Naive thymus-derived CD4-positive, alpha-beta T cell (primary cell): ENCODE results near the gene COPB1. TPM values are rescaled to one million over a fixed set of nuclear protein-coding genes. Genes with fewer than 3 reads are reported as not detected.
A peak's percentile ranks its signal among the peaks of the same experiment; 100 is the strongest.

Source experiments
- ATAC-seq: fragments of 150-1000 bp; cut with Tn5 transposase; 2 replicates; pipeline ENCODE4 v1.10.0; 2021; ENCODE audit warnings: mild to moderate bottlenecking, moderate library complexity
- CTCF ChIA-PET: fragments of 350-600 bp; sonication (Branson Sonifier 250); formaldehyde crosslinking; loops from one replicate; lab custom pipeline; 2021; ENCODE audit warnings: antibody characterized with exemption; lab: Charles Lee
- POLR2A ChIA-PET: fragments of 350-600 bp; sonication (Branson Sonifier 250); formaldehyde crosslinking; loops from one replicate; lab custom pipeline; 2021; ENCODE audit warnings: antibody characterized with exemption, inconsistent platforms; lab: Charles Lee
- DNase-seq, 9 donors: peaks; one replicate each; pipeline versions ENCODE4 v3.0.0 to v3.0.0-alpha.2; 2020 to 2022; ENCODE audit warnings: mixed read lengths in 1 of 9
- H3K27ac ChIP-seq: one replicate; pipeline ENCODE4 v1.7.0; 2013; ENCODE audit warnings: mild to moderate bottlenecking, low read depth, low read length, moderate library complexity
- H3K27me3 ChIP-seq, 2 donors: one replicate each; pipeline ENCODE4 v1.7.0; 2013; ENCODE audit warnings: low read length in 2 of 2, mild to moderate bottlenecking in 2 of 2, moderate library complexity in 2 of 2; ENCODE audit not compliant: control insufficient read depth in 2 of 2, insufficient read depth in 2 of 2
- H3K36me3 ChIP-seq, 3 experiments: 1 replicate in 2 of 3; 2 replicates in 1 of 3; pipeline ENCODE4 v1.7.0; 2013; ENCODE audit warnings: low read length in 3 of 3, mild to moderate bottlenecking in 3 of 3, moderate library complexity in 1 of 3; ENCODE audit not compliant: insufficient read depth in 3 of 3, control insufficient read depth in 2 of 3
- H3K4me1 ChIP-seq, 2 donors: one replicate each; pipeline ENCODE4 v1.7.0; 2013; ENCODE audit warnings: low read length in 2 of 2, mild to moderate bottlenecking in 2 of 2, moderate library complexity in 1 of 2; ENCODE audit not compliant: control insufficient read depth in 2 of 2, insufficient read depth in 2 of 2
- H3K4me3 ChIP-seq: 2 replicates; pipeline ENCODE4 v1.7.0; 2013; ENCODE audit warnings: mild to moderate bottlenecking, low read length
- H3K9me3 ChIP-seq, 3 experiments: 1 replicate in 2 of 3; 2 replicates in 1 of 3; pipeline ENCODE4 v1.7.0; 2013; ENCODE audit warnings: low read length in 3 of 3; ENCODE audit not compliant: control insufficient read depth in 2 of 3
- H3K27ac Mint-ChIP-seq, 9 donors: one replicate each; pipeline ENCODE4 v1.8.0; 2020 to 2022; ENCODE audit warnings: mixed read lengths in 9 of 9, mild to moderate bottlenecking in 8 of 9, moderate library complexity in 5 of 9, inconsistent platforms in 2 of 9
- H3K27me3 Mint-ChIP-seq, 5 donors: one replicate each; pipeline ENCODE4 v1.8.0; 2021 to 2022; ENCODE audit warnings: mixed read lengths in 5 of 5, mild to moderate bottlenecking in 1 of 5
- H3K36me3 Mint-ChIP-seq, 5 donors: one replicate each; pipeline ENCODE4 v1.8.0; 2020 to 2022; ENCODE audit warnings: mixed read lengths in 5 of 5, mild to moderate bottlenecking in 3 of 5, inconsistent platforms in 1 of 5
- H3K4me1 Mint-ChIP-seq, 7 donors: one replicate each; pipeline ENCODE4 v1.8.0; 2020 to 2022; ENCODE audit warnings: mixed read lengths in 7 of 7, mild to moderate bottlenecking in 3 of 7, inconsistent platforms in 1 of 7
- H3K4me3 Mint-ChIP-seq, 10 donors: one replicate each; pipeline ENCODE4 v1.8.0; 2020 to 2022; ENCODE audit warnings: mild to moderate bottlenecking in 10 of 10, mixed read lengths in 10 of 10, moderate library complexity in 6 of 10, inconsistent platforms in 2 of 10
- H3K9me3 Mint-ChIP-seq, 11 donors: one replicate each; pipeline ENCODE4 v1.8.0; 2020 to 2022; ENCODE audit warnings: mixed read lengths in 11 of 11, mild to moderate bottlenecking in 4 of 11, inconsistent platforms in 1 of 11, moderate library complexity in 1 of 11
- intact Hi-C, 2 donors: fragments of 100-400 bp; cut with micrococcal nuclease; formaldehyde crosslinking; loops; one replicate each; pipeline ENCODE4 v1.15.1; 2023
- polyA plus RNA-seq, 2 donors: library from polyadenylated mRNA; unstranded; fragments of 300-500 nt; fragmentation: Illumina TruSeq; gene quantifications; one replicate each; pipeline ENCODE4 v1.2.3, GENCODE V29; 2021
- total RNA-seq, 6 experiments: library from RNA in 5 of 6; stranded (reverse) in 5 of 6; gene quantifications; 1 replicate in 5 of 6; 2 replicates in 1 of 6; pipeline ENCODE4 v1.2.3 and lab custom pipeline; 2021 to 2026

COPB1 gene
- total and polyA plus RNA-seq, 7 experiments from 2014 or later: 57.8 to 102 (median 75.9) TPM

DNA sequence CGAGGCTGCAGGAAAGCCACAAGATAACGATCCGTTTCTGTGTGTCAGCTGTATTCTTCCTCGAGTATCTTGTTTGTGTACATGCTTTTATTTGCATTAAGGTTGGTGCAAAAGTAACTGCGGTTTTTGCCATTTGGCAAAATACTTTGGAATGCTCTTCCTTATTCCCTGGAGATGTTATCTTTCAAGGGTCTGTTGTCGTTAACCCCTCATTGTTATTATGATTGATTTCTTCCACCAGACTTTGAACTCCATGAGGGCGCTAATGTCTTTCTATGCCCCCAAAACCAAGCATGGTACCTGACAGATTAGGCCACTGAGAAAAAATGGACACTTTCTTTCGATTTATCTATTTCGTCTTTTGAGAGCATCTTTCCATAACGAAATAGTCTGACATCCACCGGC lies 21.1 kb upstream of the COPB1 start:
- peak overlapping the region; percentile 96 for H3K27ac ChIP-seq
- H3K36me3 ChIP-seq: peaks cover 4 to 21% (median 9%) of the 10 kb centered on the region in 3 experiments
- Mint-ChIP-seq H3K4me1 (peaks cover 15 to 43% (median 38%) of the 10 kb centered on the region in 7 donors), H3K9me3 (no peaks in the 10 kb centered on the region), H3K4me3 (peak overlapping the region; percentile 86 to 99 (median 97)), H3K27ac (peak overlapping the region; percentile 93 to 99 (median 96)), H3K36me3 (peaks cover 0 to 22% (median 9%) of the 10 kb centered on the region in 5 donors), H3K27me3 (no peaks in the 10 kb centered on the region)
- peaks cover 14 to 16% of the 10 kb centered on the region in 2 donors for H3K4me1 ChIP-seq
- no peaks in the 10 kb centered on the region for H3K9me3 ChIP-seq
- intact Hi-C loops: loop anchor here (1.0 to 2.0 kb wide), 11 partner anchors 16 to 852 kb away; partner anchors contain the start of genes COPB1 (in 1 of the 2) and FAR1 (in 1 of the 2)
- CTCF ChIA-PET: interaction anchor here (0.5 to 0.6 kb wide), 3 partner anchors 268 to 358 kb away, joined by 3 read pairs; no protein-coding TSS in a partner anchor
- H3K4me3 ChIP-seq: peak overlapping the region; percentile 70
- H3K27me3 ChIP-seq: no peaks in the 10 kb centered on the region
- DNase-seq: no peak
- ATAC-seq: no peak
- POLR2A ChIA-PET: interaction anchor here (0.8 to 2.3 kb wide), 10 partner anchors 21 to 386 kb away, joined by 3 to 22 read pairs (median 6); partner anchors contain the start of genes COPB1, CYP2R1 and PDE3B

GRCh38 chr11:14519917-14520746 lies 20.5 kb upstream of the COPB1 start, which contains the start of gene PSMA1:
Gene PSMA1 (minus strand): TSS chr11:14520386. CDS start chr11:14520299, 87 bp downstream.
- Histone ChIP-seq H3K4me3 (peak within 1 kb of the TSS; percentile 70), H3K36me3 (peaks cover 6 to 22% (median 10%) of the 10 kb centered on the region in 3 experiments), H3K27ac (peak within 1 kb of the TSS; percentile 96), H3K4me1 (peaks cover 14 to 16% of the 10 kb centered on the region in 2 donors), H3K9me3 (no peaks in the 10 kb centered on the region), H3K27me3 (no peaks in the 10 kb centered on the region)
- ChIA-PET POLR2A (interaction anchor here (0.6 to 2.3 kb wide), 11 partner anchors 21 to 387 kb away, joined by 3 to 22 read pairs (median 6); partner anchors contain the start of genes COPB1, CYP2R1 and PDE3B), CTCF (interaction anchor here (0.6 to 1.2 kb wide), 3 partner anchors 269 to 386 kb away, joined by 3 read pairs; no protein-coding TSS in a partner anchor)
- peak within 1 kb of the TSS; percentile 86 to 99 (median 97) for H3K4me3 Mint-ChIP-seq
- no peaks in the 10 kb centered on the region for H3K27me3 Mint-ChIP-seq
- peaks cover 0 to 22% (median 9%) of the 10 kb centered on the region in 5 donors for H3K36me3 Mint-ChIP-seq
- peak within 1 kb of the TSS; percentile 93 to 99 (median 96) for H3K27ac Mint-ChIP-seq
- intact Hi-C loops: loop anchor here (1.0 to 2.0 kb wide), 11 partner anchors 17 to 852 kb away; partner anchors contain the start of genes COPB1 (in 1 of the 2) and FAR1 (in 1 of the 2)
- ATAC-seq (peak; percentile 96), DNase-seq (peak; percentile 72 to 95 (median 89))
- no peaks in the 10 kb centered on the region for H3K9me3 Mint-ChIP-seq
- peaks cover 15 to 43% (median 38%) of the 10 kb centered on the region in 7 donors for H3K4me1 Mint-ChIP-seq

- Mint-ChIP-seq H3K4me3 (peak overlapping the region; percentile 86 to 99 (median 97)), H3K4me1 (peaks cover 16 to 43% (median 38%) of the 10 kb centered on the region in 7 donors), H3K27me3 (no peaks in the 10 kb centered on the region), H3K36me3 (peaks cover 0 to 25% (median 12%) of the 10 kb centered on the region in 5 donors), H3K9me3 (no peaks in the 10 kb centered on the region), H3K27ac (peak overlapping the region; percentile 93 to 99 (median 96))
- ChIA-PET CTCF (interaction anchor here (1.2 kb wide), 1 partner anchor 386 kb away, joined by 3 read pairs; no protein-coding TSS in a partner anchor), POLR2A (interaction anchor here (0.6 to 2.3 kb wide), 9 partner anchors 20 to 1239 kb away, joined by 3 to 22 read pairs (median 6); partner anchors contain the start of genes COPB1, CYP2R1 and PDE3B)
- Histone ChIP-seq H3K9me3 (no peaks in the 10 kb centered on the region), H3K4me1 (peaks cover 14 to 16% of the 10 kb centered on the region in 2 donors), H3K4me3 (peak overlapping the region; percentile 70), H3K36me3 (peaks cover 12 to 27% (median 16%) of the 10 kb centered on the region in 3 experiments), H3K27me3 (no peaks in the 10 kb centered on the region), H3K27ac (peak overlapping the region; percentile 96)
- intact Hi-C loops: no loop called here
- DNase-seq: no peak
- peak; percentile 25 for ATAC-seq
These were observed 19.9 kb upstream of the COPB1 start for GRCh38 chr11:14519597-14519916.

- ChIA-PET POLR2A (interaction anchor here (1.9 to 2.3 kb wide), 4 partner anchors 19 to 373 kb away, joined by 8 to 22 read pairs (median 12); partner anchors contain the start of genes COPB1, CYP2R1 and PDE3B), CTCF (interaction anchor here (1.2 kb wide), 1 partner anchor 387 kb away, joined by 3 read pairs; no protein-coding TSS in a partner anchor)
- ATAC-seq (no peak), DNase-seq (no peak)
- Mint-ChIP-seq H3K4me3 (peak overlapping the region; percentile 63 to 99 (median 97)), H3K27me3 (no peaks in the 10 kb centered on the region), H3K4me1 (peaks cover 16 to 43% (median 38%) of the 10 kb centered on the region in 7 donors), H3K36me3 (peaks cover 0 to 27% (median 14%) of the 10 kb centered on the region in 5 donors), H3K27ac (peak overlapping the region; percentile 59 to 97 (median 96)), H3K9me3 (no peaks in the 10 kb centered on the region)
- peaks cover 14 to 34% (median 17%) of the 10 kb centered on the region in 3 experiments for H3K36me3 ChIP-seq
- H3K9me3 ChIP-seq: no peaks in the 10 kb centered on the region
- H3K4me1 ChIP-seq: peaks cover 14 to 16% of the 10 kb centered on the region in 2 donors
- H3K27me3 ChIP-seq: no peaks in the 10 kb centered on the region
- H3K27ac ChIP-seq: peak overlapping the region; percentile 96
- intact Hi-C loops: no loop called here
- H3K4me3 ChIP-seq: peak overlapping the region; percentile 70
These were observed 19.2 kb upstream of the COPB1 start for GRCh38 chr11:14518820-14519219.

GRCh38 chr11:14513800-14514199 lies 14.2 kb upstream of the COPB1 start:
- Mint-ChIP-seq H3K9me3 (no peaks in the 10 kb centered on the region), H3K27ac (no peak overlapping the region), H3K4me3 (no peak overlapping the region), H3K4me1 (peaks cover 8 to 45% (median 24%) of the 10 kb centered on the region in 7 donors), H3K27me3 (no peaks in the 10 kb centered on the region), H3K36me3 (peaks cover 14 to 45% (median 32%) of the 10 kb centered on the region in 5 donors)
- Histone ChIP-seq H3K9me3 (no peaks in the 10 kb centered on the region), H3K4me1 (peaks cover 8 to 9% of the 10 kb centered on the region in 2 donors), H3K4me3 (no peak overlapping the region), H3K27me3 (no peaks in the 10 kb centered on the region), H3K36me3 (peaks cover 27 to 65% (median 55%) of the 10 kb centered on the region in 3 experiments), H3K27ac (no peak overlapping the region)
- ChIA-PET POLR2A (interaction anchor here (0.6 to 1.2 kb wide), 2 partner anchors 14 to 327 kb away, joined by 3 to 4 read pairs; no protein-coding TSS in a partner anchor), CTCF (interaction anchor here (0.8 kb wide), 1 partner anchor 252 kb away, joined by 3 read pairs; no protein-coding TSS in a partner anchor)
- DNase-seq: no peak
- intact Hi-C loops: no loop called here
- no peak for ATAC-seq

- no peak for ATAC-seq
- no peak overlapping the region for H3K27ac ChIP-seq
These were observed 6.9 kb upstream of the COPB1 start for GRCh38 chr11:14506532-14506931.

More at GRCh38 chr11:14506532-14506931, 6.9 kb upstream of the COPB1 start:
- Mint-ChIP-seq H3K4me3 (no peak overlapping the region), H3K27me3 (no peaks in the 10 kb centered on the region), H3K27ac (peak overlapping the region in 6 of 9 donors; percentile 33 to 63 (median 44)), H3K36me3 (peaks cover 11 to 52% (median 37%) of the 10 kb centered on the region in 5 donors), H3K9me3 (no peaks in the 10 kb centered on the region), H3K4me1 (peaks cover 0 to 28% (median 6%) of the 10 kb centered on the region in 7 donors)
- Histone ChIP-seq H3K27me3 (no peaks in the 10 kb centered on the region), H3K36me3 (peaks cover 14 to 67% (median 49%) of the 10 kb centered on the region in 3 experiments), H3K9me3 (no peaks in the 10 kb centered on the region), H3K4me3 (no peak overlapping the region), H3K4me1 (no peaks in the 10 kb centered on the region)
- ChIA-PET POLR2A (no interaction called here), CTCF (no interaction called here)
- intact Hi-C loops: no loop called here
- DNase-seq: no peak
